HG03066 (cell line): ENCODE measurements around the gene RPS6KA4.

ENCODE experiments used
- ATAC-seq: cut with Tn5 transposase; IDR thresholded peaks from one replicate; pipeline ENCODE4 v1.9.1; 2021; ENCODE audit warnings: low read depth; ENCODE audit not compliant: unreplicated experiment

The RPS6KA4 gene

GRCh38 chr11:64344787-64345186, 14.2 kb upstream of the RPS6KA4 start:
- no peak for ATAC-seq

GRCh38 chr11:64347193-64347867, 11.6 kb upstream of the RPS6KA4 start:
- no peak for ATAC-seq

- ATAC-seq = no peak
Measured at GRCh38 chr11:64348383-64349024, 10.5 kb upstream of the RPS6KA4 start.

GRCh38 chr11:64349025-64349387, 10.0 kb upstream of the RPS6KA4 start:
- no peak for ATAC-seq

- no peak for ATAC-seq
Measured at GRCh38 chr11:64349404-64349803, 9.6 kb upstream of the RPS6KA4 start.

GRCh38 chr11:64351136-64351631, 7.8 kb upstream of the RPS6KA4 start:
- ATAC-seq = no peak

GRCh38 chr11:64352099-64352994, 6.6 kb upstream of the RPS6KA4 start:
- ATAC-seq = no peak

GRCh38 chr11:64352995-64353714, 5.8 kb upstream of the RPS6KA4 start:
- no peak for ATAC-seq

- ATAC-seq = no peak
Measured at GRCh38 chr11:64353715-64354506, 5.1 kb upstream of the RPS6KA4 start.

- ATAC-seq = no peak
Measured at GRCh38 chr11:64355078-64355940, 3.7 kb upstream of the RPS6KA4 start.

- no peak for ATAC-seq
Measured at GRCh38 chr11:64356498-64357411, 2.2 kb upstream of the RPS6KA4 start.

GRCh38 chr11:64357446-64357845, 1.5 kb upstream of the RPS6KA4 start:
- ATAC-seq = no peak

- no peak for ATAC-seq
Measured at GRCh38 chr11:64357904-64358535, 942 bp upstream of the RPS6KA4 start.

- ATAC-seq = peak; percentile 8
Measured at GRCh38 chr11:64358536-64358906, 441 bp upstream of the RPS6KA4 start.

GRCh38 chr11:64359712-64360445, 917 bp downstream of the RPS6KA4 start:
- ATAC-seq = no peak

- ATAC-seq = no peak
Measured at GRCh38 chr11:64360448-64360921, 1.5 kb downstream of the RPS6KA4 start.

- no peak for ATAC-seq
Measured at GRCh38 chr11:64361659-64362058, 2.7 kb downstream of the RPS6KA4 start.
